ENCODE results near the gene PTPN23. TPM values are rescaled to one million over a fixed set of nuclear protein-coding genes. Genes with fewer than 3 reads are reported as not detected.

PTPN23 gene
- total RNA-seq, 1 experiment from 2014 or later, result 53.5 TPM

GRCh38 chr3:47404431-47404876 is 23.6 kb downstream of the PTPN23 start (continued):
- TF ChIP-seq FOXP1 (CRISPR knock-in tag; IDR thresholded peaks at IDR 0.05; ENCODE audit: borderline replicate concordance) (no peak), ATF1 (CRISPR knock-in tag; IDR thresholded peaks at IDR 0.05) (no peak), EMX1 (CRISPR knock-in tag; IDR thresholded peaks at IDR 0.05) (no peak)

- Mint-ChIP-seq H3K4me3 (no peak overlapping the region), H3K27ac (no peak overlapping the region), H3K4me1 (no peaks in the 10 kb centered on the region), H3K9me3 (no peaks in the 10 kb centered on the region), H3K27me3 (ENCODE audit: low read depth) (no peaks in the 10 kb centered on the region), H3K36me3 (peaks cover 12% of the 10 kb centered on the region)
- ATAC-seq (no peak), DNase-seq (ENCODE audit: low spot score) (no peak)
- ChIA-PET CTCF (interaction anchor here (1.0 to 1.8 kb wide), 3 partner anchors 9 to 34 kb away, joined by 3 to 11 read pairs (median 5); no protein-coding TSS in a partner anchor), POLR2A (no interaction called here)
- TF ChIP-seq, protein P1, sequence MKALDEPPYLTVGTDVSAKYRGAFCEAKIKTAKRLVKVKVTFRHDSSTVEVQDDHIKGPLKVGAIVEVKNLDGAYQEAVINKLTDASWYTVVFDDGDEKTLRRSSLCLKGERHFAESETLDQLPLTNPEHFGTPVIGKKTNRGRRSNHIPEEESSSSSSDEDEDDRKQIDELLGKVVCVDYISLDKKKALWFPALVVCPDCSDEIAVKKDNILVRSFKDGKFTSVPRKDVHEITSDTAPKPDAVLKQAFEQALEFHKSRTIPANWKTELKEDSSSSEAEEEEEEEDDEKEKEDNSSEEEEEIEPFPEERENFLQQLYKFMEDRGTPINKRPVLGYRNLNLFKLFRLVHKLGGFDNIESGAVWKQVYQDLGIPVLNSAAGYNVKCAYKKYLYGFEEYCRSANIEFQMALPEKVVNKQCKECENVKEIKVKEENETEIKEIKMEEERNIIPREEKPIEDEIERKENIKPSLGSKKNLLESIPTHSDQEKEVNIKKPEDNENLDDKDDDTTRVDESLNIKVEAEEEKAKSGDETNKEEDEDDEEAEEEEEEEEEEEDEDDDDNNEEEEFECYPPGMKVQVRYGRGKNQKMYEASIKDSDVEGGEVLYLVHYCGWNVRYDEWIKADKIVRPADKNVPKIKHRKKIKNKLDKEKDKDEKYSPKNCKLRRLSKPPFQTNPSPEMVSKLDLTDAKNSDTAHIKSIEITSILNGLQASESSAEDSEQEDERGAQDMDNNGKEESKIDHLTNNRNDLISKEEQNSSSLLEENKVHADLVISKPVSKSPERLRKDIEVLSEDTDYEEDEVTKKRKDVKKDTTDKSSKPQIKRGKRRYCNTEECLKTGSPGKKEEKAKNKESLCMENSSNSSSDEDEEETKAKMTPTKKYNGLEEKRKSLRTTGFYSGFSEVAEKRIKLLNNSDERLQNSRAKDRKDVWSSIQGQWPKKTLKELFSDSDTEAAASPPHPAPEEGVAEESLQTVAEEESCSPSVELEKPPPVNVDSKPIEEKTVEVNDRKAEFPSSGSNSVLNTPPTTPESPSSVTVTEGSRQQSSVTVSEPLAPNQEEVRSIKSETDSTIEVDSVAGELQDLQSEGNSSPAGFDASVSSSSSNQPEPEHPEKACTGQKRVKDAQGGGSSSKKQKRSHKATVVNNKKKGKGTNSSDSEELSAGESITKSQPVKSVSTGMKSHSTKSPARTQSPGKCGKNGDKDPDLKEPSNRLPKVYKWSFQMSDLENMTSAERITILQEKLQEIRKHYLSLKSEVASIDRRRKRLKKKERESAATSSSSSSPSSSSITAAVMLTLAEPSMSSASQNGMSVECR (CRISPR knock-in tag; IDR thresholded peaks at IDR 0.05; ENCODE audit: borderline replicate concordance), result no peak
- TF ChIP-seq JAZF1 (CRISPR knock-in tag; IDR thresholded peaks at IDR 0.05) (no peak), ZNF138 (CRISPR knock-in tag; conservative IDR thresholded peaks at IDR 0.05) (no peak), MYBL2 (CRISPR knock-in tag; IDR thresholded peaks at IDR 0.05) (no peak), ERG (CRISPR knock-in tag; IDR thresholded peaks at IDR 0.05) (no peak)
Measured at GRCh38 chr3:47404955-47405790, 24.4 kb downstream of the PTPN23 start.

DNA sequence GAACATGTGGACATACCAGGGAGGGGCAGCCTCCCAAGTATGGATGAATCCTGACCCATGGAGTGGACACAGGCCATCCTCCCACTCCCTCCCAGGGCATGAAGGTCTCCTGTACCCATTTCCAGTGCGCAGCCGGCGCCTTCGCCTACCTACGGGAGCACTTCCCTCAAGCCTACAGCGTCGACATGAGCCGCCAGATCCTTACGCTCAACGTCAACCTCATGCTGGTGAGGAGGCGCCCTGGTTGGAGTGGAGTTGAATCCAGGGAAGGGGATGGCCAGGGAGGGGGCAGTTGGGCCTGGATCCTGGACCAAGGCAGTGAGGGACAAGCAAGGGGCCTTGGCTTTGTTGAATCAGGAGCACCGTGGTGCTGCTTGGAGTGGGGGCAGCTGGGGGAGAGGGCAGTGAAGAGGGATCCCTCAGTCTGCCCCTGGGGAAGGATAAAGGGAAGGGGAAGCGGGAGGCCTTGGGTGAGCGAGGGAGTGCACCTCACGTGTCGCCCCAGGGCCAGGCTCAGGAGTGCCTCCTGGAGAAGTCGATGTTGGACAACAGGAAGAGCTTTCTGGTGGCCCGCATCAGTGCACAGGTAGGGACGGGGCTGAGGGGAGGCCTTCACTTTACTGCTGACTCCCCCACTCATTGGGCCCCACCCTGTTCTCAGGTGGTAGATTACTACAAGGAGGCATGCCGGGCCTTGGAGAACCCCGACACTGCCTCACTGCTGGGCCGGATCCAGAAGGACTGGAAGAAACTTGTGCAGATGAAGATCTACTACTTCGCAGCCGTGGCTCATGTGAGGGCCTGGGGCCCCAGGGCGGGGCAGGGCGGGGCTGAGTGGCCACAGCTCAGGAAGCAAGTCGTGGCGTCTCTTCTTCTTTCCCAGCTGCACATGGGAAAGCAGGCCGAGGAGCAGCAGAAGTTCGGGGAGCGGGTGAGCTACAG is 25.3 kb downstream of the PTPN23 start:
- Mint-ChIP-seq H3K27me3 (ENCODE audit: low read depth) (no peaks in the 10 kb centered on the region), H3K36me3 (peaks cover 10% of the 10 kb centered on the region), H3K9me3 (no peaks in the 10 kb centered on the region), H3K4me3 (no peak overlapping the region), H3K27ac (peak overlapping the region; percentile 45), H3K4me1 (no peaks in the 10 kb centered on the region)
- no peak for TF ChIP-seq RORB (CRISPR knock-in tag; IDR thresholded peaks at IDR 0.05)
- TF ChIP-seq ZNF138 (CRISPR knock-in tag; conservative IDR thresholded peaks at IDR 0.05), result no peak
- TF ChIP-seq TCF7 (CRISPR knock-in tag; IDR thresholded peaks at IDR 0.05; ENCODE audit: low read depth), result no peak
- TF ChIP-seq SMAD4 (CRISPR knock-in tag; IDR thresholded peaks at IDR 0.05), result no peak
- TF ChIP-seq, protein P1 (CRISPR knock-in tag; IDR thresholded peaks at IDR 0.05; ENCODE audit: borderline replicate concordance), result no peak
- no peak for TF ChIP-seq ZNF532 (CRISPR knock-in tag; IDR thresholded peaks at IDR 0.05; ENCODE audit: borderline replicate concordance)
- TF ChIP-seq HMGA2 (CRISPR knock-in tag; IDR thresholded peaks at IDR 0.05), result no peak
- DNase-seq (ENCODE audit: low spot score), result no peak
- ChIA-PET POLR2A (no interaction called here), CTCF (interaction anchor here (0.6 to 2.2 kb wide), 6 partner anchors 10 to 662 kb away, joined by 3 to 20 read pairs (median 4); partner anchors contain the start of gene PTPN23)
- no peak for ATAC-seq

All from WTC11 (cell line).